Ectodermal cell (in vitro differentiated cells): ENCODE results near the gene LDLR.
"Not testable (repeated sequence)": the region's sequence is repeated elsewhere in the genome, so short reads cannot be mapped to it uniquely, and the experiment has no call there.

ENCODE experiments used
- H3K27ac ChIP-seq: 2 replicates; pipeline ENCODE4 v1.7.0; 2013; ENCODE audit warnings: mild to moderate bottlenecking, low read depth, low read length; ENCODE audit not compliant: insufficient read depth, poor library complexity, severe bottlenecking
- H3K27me3 ChIP-seq: 2 replicates; pipeline ENCODE4 v1.7.0; 2013; ENCODE audit warnings: mild to moderate bottlenecking, low read length; ENCODE audit not compliant: insufficient read depth, control insufficient read depth, poor library complexity, severe bottlenecking
- H3K36me3 ChIP-seq: one replicate; pipeline ENCODE4 v1.7.0; 2013; ENCODE audit warnings: low read length; ENCODE audit not compliant: control insufficient read depth, insufficient read depth
- H3K4me1 ChIP-seq: one replicate; pipeline ENCODE4 v1.7.0; 2013; ENCODE audit warnings: low read length; ENCODE audit not compliant: control insufficient read depth, insufficient read depth
- H3K4me3 ChIP-seq: 2 replicates; pipeline ENCODE4 v1.7.0; 2013; ENCODE audit warnings: low read depth, low read length, control low read depth; ENCODE audit not compliant: insufficient read depth
- H3K9me3 ChIP-seq: 2 replicates; pipeline ENCODE4 v1.7.0; 2013; ENCODE audit warnings: mild to moderate bottlenecking, low read length, moderate library complexity; ENCODE audit not compliant: control insufficient read depth
- WGBS, 2 experiments: methylation state at CpG; one replicate each; pipeline ENCODE4 v1.1.7; 2013; ENCODE audit warnings: missing lambda C conversion rate in 2 of 2; 5-methylcytosine and 5-hydroxymethylcytosine counted together

The LDLR gene

DNA sequence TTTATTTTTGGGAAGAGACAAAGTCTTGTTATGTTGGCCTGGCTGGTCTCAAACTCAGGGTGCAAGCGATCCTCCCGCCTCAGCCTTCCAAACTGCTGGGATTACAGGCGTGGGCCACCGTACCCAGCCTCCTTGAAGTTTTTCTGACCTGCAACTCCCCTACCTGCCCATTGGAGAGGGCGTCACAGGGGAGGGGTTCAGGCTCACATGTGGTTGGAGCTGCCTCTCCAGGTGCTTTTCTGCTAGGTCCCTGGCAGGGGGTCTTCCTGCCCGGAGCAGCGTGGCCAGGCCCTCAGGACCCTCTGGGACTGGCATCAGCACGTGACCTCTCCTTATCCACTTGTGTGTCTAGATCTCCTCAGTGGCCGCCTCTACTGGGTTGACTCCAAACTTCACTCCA, 27.2 kb downstream of the LDLR start:
- no peaks in the 10 kb centered on the region for H3K9me3 ChIP-seq
- peaks cover 76% of the 10 kb centered on the region for H3K36me3 ChIP-seq
- H3K4me3 ChIP-seq, result no peak overlapping the region
- H3K27me3 ChIP-seq, result no peaks in the 10 kb centered on the region
- no peaks in the 10 kb centered on the region for H3K4me1 ChIP-seq
- 92 to 96% methylated on average over 9 of the region's 9 CpGs for WGBS, 2 experiments
- H3K27ac ChIP-seq, result no peak overlapping the region

DNA sequence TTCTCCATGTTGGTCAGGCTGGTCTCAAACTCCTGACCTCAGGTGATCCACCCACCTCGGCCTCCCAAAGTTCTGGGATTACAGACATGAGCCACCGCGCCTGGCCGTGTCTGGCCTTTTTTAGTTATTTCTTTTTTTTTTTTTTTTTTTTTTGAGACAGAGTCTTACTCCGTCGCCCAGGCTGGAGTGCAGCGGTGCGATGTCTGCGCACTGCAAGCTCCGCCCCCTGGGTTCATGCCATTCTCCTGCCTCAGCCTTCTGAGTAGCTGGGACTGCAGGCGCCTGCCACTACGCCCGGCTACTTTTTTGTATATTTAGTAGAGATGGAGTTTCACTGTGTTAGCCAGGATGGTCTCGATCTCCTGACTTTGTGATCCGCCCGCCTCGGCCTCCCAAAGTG, 32.7 kb downstream of the LDLR start:
- H3K9me3 ChIP-seq, H3K4me1 ChIP-seq, H3K27me3 ChIP-seq, H3K4me3 ChIP-seq, H3K27ac ChIP-seq: not testable (repeated sequence)
- WGBS, 2 experiments, result 92 to 93% methylated on average over 17 of the region's 17 CpGs
- H3K36me3 ChIP-seq, result peaks cover 54% of the 10 kb centered on the region

DNA sequence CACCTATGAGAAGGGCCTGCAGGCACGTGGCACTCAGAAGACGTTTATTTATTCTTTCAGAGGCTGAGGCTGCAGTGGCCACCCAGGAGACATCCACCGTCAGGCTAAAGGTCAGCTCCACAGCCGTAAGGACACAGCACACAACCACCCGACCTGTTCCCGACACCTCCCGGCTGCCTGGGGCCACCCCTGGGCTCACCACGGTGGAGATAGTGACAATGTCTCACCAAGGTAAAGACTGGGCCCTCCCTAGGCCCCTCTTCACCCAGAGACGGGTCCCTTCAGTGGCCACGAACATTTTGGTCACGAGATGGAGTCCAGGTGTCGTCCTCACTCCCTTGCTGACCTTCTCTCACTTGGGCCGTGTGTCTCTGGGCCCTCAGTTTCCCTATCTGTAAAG, 33.9 kb downstream of the LDLR start:
- no peaks in the 10 kb centered on the region for H3K9me3 ChIP-seq
- H3K27ac ChIP-seq, result no peak overlapping the region
- peaks cover 53% of the 10 kb centered on the region for H3K36me3 ChIP-seq
- no peaks in the 10 kb centered on the region for H3K27me3 ChIP-seq
- WGBS, 2 experiments, result 95% methylated on average over 13 of the region's 13 CpGs
- H3K4me1 ChIP-seq, result no peaks in the 10 kb centered on the region
- no peak overlapping the region for H3K4me3 ChIP-seq

DNA sequence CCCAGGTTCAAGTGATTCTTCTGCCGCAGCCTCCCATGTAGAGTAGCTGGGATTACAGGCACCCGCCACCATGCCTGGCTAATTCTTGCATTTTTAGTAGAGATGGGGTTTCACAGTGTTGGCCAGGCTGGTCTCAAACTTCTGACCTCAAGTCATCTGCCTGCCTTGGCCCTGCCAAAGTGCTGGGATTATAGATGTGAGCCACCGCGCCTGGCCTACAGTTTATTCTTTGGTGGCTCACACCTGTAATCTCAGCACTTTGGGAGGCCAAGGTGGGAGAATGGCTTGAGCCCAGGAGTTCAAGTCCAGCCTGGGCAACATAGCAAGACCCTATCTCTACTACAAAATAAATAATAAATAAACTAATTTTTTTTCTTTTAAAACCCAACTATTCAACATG, 34.9 kb downstream of the LDLR start:
- not testable (repeated sequence) for H3K9me3 ChIP-seq, H3K27me3 ChIP-seq, H3K4me3 ChIP-seq, H3K4me1 ChIP-seq, H3K27ac ChIP-seq
- WGBS, 2 experiments, result 95 to 97% methylated on average over 4 of the region's 4 CpGs
- peaks cover 50% of the 10 kb centered on the region for H3K36me3 ChIP-seq

DNA sequence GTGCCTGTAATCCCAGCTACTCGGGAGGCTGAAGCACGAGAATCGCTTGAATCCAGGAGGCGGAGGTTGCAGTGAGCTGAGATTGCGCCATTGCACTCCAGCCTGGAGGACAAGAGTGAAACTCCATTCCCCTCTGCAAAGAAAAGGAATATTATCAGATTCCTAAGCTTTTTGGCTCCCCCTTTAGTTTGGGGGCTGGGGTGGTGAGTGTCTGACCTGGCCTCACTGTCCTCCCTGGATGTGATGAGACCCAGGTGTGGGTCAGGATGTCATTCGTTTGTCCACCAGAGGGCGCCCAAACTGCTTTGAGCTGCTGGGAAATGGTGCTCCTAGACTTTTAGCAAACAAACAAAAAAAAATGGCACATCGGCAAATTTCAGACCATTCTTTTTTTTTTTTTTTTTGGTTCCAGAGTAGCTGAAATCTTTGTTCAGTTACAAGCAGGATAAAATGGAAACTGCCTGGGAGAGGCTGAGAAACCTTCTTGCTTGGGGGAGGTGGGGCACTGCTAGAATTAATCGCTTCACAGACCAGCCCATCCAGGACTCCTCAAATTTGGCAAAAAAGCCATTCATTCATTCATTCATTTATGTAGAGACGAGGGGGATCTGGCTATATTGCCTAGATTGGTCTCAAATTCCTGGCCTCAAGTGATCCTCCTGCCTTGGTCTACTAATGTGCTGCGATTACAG, 36.9 kb downstream of the LDLR start:
- H3K4me3 ChIP-seq, result no peak overlapping the region
- 74% methylated on average over 11 of the region's 11 CpGs for WGBS, 2 experiments

DNA sequence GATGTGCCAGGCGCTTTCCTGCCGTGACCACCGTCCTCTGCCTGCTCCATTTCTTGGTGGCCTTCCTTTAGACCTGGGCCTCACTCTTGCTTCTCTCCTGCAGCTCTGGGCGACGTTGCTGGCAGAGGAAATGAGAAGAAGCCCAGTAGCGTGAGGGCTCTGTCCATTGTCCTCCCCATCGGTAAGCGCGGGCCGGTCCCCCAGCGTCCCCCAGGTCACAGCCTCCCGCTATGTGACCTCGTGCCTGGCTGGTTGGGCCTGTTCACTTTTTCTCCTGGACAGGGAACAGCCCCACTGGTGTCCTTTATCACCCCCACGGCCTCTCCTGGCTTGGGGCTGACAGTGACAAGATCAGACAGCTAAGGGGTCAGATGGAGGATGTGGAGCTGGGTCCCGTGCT, 38.6 kb downstream of the LDLR start:
- H3K4me3 ChIP-seq, result no peak overlapping the region
- H3K36me3 ChIP-seq, result peaks cover 56% of the 10 kb centered on the region
- WGBS, 2 experiments, result 87 to 88% methylated on average over 15 of the region's 15 CpGs
- H3K4me1 ChIP-seq, result no peaks in the 10 kb centered on the region
- H3K9me3 ChIP-seq, result no peaks in the 10 kb centered on the region
- no peak overlapping the region for H3K27ac ChIP-seq
- H3K27me3 ChIP-seq, result no peaks in the 10 kb centered on the region

More for the DNA sequence above, 36.9 kb downstream of the LDLR start:
- Histone ChIP-seq H3K4me1 (no peaks in the 10 kb centered on the region), H3K27me3 (no peaks in the 10 kb centered on the region), H3K27ac (no peak overlapping the region), H3K9me3 (no peaks in the 10 kb centered on the region), H3K36me3 (peaks cover 43% of the 10 kb centered on the region)

DNA sequence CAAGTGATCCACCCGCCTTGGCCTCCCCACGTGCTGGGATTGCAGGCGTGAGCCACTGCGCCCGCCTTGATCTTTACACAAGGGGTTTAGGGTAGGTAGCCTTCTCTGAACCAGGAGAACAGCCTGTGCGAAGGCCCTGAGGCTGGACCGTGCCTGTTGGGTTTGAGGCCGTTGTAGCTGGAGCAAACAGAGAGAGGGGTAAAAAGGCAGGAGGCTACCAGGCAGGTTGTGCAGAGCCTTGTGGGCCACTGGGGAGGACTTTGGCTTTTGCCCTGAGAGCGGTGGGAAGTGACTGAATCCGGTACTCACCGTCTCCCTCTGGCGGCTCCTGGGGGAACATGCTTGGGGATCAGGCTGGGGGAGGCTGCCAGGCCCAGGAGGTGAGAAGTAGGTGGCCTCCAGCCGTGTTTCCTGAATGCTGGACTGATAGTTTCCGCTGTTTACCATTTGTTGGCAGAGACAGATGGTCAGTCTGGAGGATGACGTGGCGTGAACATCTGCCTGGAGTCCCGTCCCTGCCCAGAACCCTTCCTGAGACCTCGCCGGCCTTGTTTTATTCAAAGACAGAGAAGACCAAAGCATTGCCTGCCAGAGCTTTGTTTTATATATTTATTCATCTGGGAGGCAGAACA, 41.7 kb downstream of the LDLR start:
- no peaks in the 10 kb centered on the region for H3K9me3 ChIP-seq
- no peak overlapping the region for H3K27ac ChIP-seq
- H3K36me3 ChIP-seq, result peaks cover 48% of the 10 kb centered on the region
- H3K4me3 ChIP-seq, result no peak overlapping the region
- 74 to 77% methylated on average over 19 of the region's 19 CpGs for WGBS, 2 experiments
- no peaks in the 10 kb centered on the region for H3K4me1 ChIP-seq
- H3K27me3 ChIP-seq, result no peaks in the 10 kb centered on the region

DNA sequence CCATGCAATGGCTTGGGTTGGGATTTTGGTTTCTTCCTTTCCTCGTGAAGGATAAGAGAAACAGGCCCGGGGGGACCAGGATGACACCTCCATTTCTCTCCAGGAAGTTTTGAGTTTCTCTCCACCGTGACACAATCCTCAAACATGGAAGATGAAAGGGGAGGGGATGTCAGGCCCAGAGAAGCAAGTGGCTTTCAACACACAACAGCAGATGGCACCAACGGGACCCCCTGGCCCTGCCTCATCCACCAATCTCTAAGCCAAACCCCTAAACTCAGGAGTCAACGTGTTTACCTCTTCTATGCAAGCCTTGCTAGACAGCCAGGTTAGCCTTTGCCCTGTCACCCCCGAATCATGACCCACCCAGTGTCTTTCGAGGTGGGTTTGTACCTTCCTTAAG, 42.2 kb downstream of the LDLR start:
- H3K27ac ChIP-seq, result no peak overlapping the region
- H3K36me3 ChIP-seq, result peaks cover 46% of the 10 kb centered on the region

DNA sequence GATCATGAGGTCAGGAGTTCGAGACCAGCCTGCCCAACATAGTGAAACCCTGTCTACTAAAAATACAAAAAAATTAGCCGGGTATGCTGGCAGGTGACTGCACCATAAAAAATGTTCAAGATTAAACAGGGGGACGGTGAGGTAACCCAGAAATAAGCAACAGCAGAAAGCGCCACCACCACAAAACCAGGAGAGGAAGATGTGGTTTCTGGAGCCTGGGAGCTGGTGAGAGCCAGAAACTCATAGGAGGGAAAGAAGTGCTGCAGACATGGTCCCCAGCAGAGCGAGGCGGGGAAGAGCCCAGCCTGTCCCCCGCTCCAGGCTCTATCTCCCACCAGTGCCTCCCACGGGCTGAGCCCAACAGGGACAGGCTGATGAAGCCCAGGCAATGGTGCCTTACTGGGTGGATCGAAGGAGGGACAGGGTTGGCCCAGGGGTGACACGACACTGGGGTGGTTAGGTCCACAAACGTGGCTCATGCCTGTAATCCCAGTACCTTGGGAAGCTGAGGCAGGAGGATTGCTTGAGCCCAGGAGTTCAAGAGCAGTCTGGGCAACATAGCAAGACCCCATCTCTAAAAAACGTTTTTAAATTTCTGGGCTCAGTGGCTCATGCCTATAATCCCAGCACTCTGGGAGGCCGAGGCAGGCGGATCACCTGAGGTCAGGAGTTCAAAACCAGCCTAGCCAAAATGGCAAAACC, 47.3 kb downstream of the LDLR start:
- Histone ChIP-seq H3K9me3 (no peaks in the 10 kb centered on the region), H3K27me3 (no peaks in the 10 kb centered on the region), H3K4me3 (no peak overlapping the region), H3K36me3 (peaks cover 15% of the 10 kb centered on the region), H3K4me1 (peaks cover 6% of the 10 kb centered on the region), H3K27ac (no peak overlapping the region)
- 88% methylated on average over 14 of the region's 14 CpGs for WGBS, 2 experiments

More for the DNA sequence above, 42.2 kb downstream of the LDLR start:
- Histone ChIP-seq H3K4me1 (no peaks in the 10 kb centered on the region), H3K4me3 (no peak overlapping the region), H3K9me3 (no peaks in the 10 kb centered on the region), H3K27me3 (no peaks in the 10 kb centered on the region)
- WGBS, 2 experiments, result 82 to 83% methylated on average over 7 of the region's 7 CpGs

DNA sequence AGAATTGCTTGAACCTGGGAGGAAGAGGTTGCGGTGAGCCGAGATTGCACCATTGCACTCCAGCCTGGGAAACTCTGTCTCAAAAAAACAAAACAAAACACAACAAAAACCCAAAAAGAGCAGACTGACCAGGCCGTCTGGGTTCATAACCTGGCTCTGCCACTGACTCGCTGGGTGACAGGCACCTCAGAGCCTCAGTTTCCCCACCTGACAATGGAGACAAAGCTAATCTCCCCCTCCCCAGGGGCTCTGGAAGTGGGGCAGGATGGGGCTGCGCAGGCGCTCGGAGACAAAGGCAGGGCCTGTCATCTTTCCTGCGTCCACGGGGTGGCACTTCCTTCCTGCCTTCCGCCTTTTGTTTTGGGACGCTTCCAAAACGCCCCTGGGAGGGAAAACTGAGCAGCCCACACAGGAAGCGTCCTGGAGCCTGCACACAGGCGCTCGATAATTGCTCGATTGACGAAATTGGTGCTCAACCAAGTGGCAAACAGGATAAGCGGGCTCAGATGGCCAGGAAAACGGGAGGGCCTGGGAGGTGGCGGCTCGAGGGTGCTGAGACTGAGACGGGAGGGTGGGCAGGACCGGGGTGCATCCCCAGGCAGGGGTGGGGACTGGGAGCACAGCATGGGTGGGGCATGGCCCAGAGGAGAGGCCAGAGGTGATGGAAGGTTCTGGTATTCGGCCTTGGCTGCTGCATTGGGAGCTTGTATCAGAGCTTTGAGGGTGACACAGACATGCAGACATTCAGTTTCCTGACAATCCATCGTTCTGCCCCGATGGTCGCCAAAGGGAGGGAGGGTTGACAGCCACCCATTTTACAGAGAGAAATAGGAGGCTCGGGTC, 48.5 kb downstream of the LDLR start:
- Histone ChIP-seq H3K36me3 (peaks cover 5% of the 10 kb centered on the region), H3K27ac (peak overlapping the region; percentile 33), H3K9me3 (no peaks in the 10 kb centered on the region), H3K4me3 (peak overlapping the region; percentile 8), H3K27me3 (no peaks in the 10 kb centered on the region), H3K4me1 (peaks cover 16% of the 10 kb centered on the region)
- 10 to 11% methylated on average over 28 of the region's 28 CpGs for WGBS, 2 experiments
